Endothelial cell of umbilical vein (primary cell): ENCODE measurements around the gene SLIRP. TPM values are rescaled to one million over a fixed set of nuclear protein-coding genes. Genes with fewer than 3 reads are reported as not detected.
"Not testable (repeated sequence)": the region's sequence is repeated elsewhere in the genome, so short reads cannot be mapped to it uniquely, and the experiment has no call there.

Experiments
- BruUV-seq: library from RNA; stranded (reverse); fragments of 400-500 nt; replicated peaks from 2 replicates; lab custom pipeline; 2021; lab: Mats Ljungman, UMichigan
- CTCF ChIA-PET: fragments of 300-600, 350-600 bp; sonication (Branson Sonifier 250); formaldehyde crosslinking; loops from one replicate; lab custom pipeline; 2021; ENCODE audit warnings: antibody characterized with exemption, inconsistent platforms; lab: Charles Lee
- POLR2A ChIA-PET: fragments of 300-600, 350-600 bp; sonication (Branson Sonifier 250); formaldehyde crosslinking; loops from one replicate; lab custom pipeline; 2021; ENCODE audit warnings: antibody characterized with exemption, inconsistent platforms; lab: Charles Lee
- DNase-seq: peaks from one replicate; pipeline ENCODE4 v3.0.0-alpha.2; 2011; ENCODE audit warnings: low read depth, low spot score
- FAIRE-seq: peaks from 2 replicates; lab custom pipeline; 2011; peaks lifted over from hg19 to GRCh38; lab: Jason Lieb, UNC
- H2AFZ ChIP-seq: 2 replicates; pipeline ENCODE4 v1.6.0; 2012; ENCODE audit warnings: low read depth, low read length, control low read depth, inconsistent platforms
- H3K27ac ChIP-seq: 2 replicates; pipeline ENCODE4 v1.5.1; 2011; ENCODE audit warnings: low read depth, mild to moderate bottlenecking, control low read depth, low read length, moderate library complexity; ENCODE audit not compliant: insufficient read depth
- H3K27me3 ChIP-seq, 2 experiments: 2 replicates each; pipeline versions ENCODE4 v1.6.0 to v1.6.1; 2011; ENCODE audit warnings: low read length in 2 of 2, mixed read lengths in 1 of 2; ENCODE audit not compliant: control insufficient read depth in 2 of 2, insufficient read depth in 2 of 2
- H3K36me3 ChIP-seq, 2 experiments: 2 replicates in 1 of 2; 3 replicates in 1 of 2; pipeline ENCODE4 v1.5.1; 2011; ENCODE audit warnings: low read length in 2 of 2, mild to moderate bottlenecking in 1 of 2, moderate library complexity in 1 of 2; ENCODE audit not compliant: control insufficient read depth in 2 of 2, insufficient read depth in 2 of 2; ENCODE audit errors: extremely low read depth in 1 of 2
- H3K4me1 ChIP-seq: 3 replicates; pipeline ENCODE4 v1.5.1; 2011; ENCODE audit warnings: mild to moderate bottlenecking, low read length; ENCODE audit not compliant: control insufficient read depth, insufficient read depth; ENCODE audit errors: extremely low read depth
- H3K4me2 ChIP-seq: 2 replicates; pipeline ENCODE4 v1.6.1; 2011; ENCODE audit warnings: low read length, control low read depth, mixed read lengths; ENCODE audit not compliant: insufficient read depth
- H3K4me3 ChIP-seq, 3 experiments: fragments of 200-600 bp in 1 of 3; sonication (generic), shearing (Covaris generic) in 1 of 3; replicated peaks in 1 of 3; 2 replicates each; pipeline ENCODE4 v1.5.1; 2011 to 2016; ENCODE audit warnings: control low read depth in 3 of 3, low read length in 3 of 3, mild to moderate bottlenecking in 2 of 3, inconsistent platforms in 1 of 3, low read depth in 1 of 3, moderate library complexity in 1 of 3; ENCODE audit not compliant: insufficient read depth in 1 of 3
- H3K79me2 ChIP-seq: 2 replicates; pipeline ENCODE4 v1.6.0; 2012; ENCODE audit warnings: low read length, inconsistent platforms; ENCODE audit not compliant: control insufficient read depth, insufficient read depth
- H3K9ac ChIP-seq: replicated peaks from 2 replicates; pipeline ENCODE3; 2011; ENCODE audit warnings: low read length, control low read depth; ENCODE audit not compliant: insufficient read depth; ENCODE audit errors: extremely low read depth
- H3K9me1 ChIP-seq: replicated peaks from 3 replicates; pipeline ENCODE4 v1.6.0; 2011; ENCODE audit warnings: mild to moderate bottlenecking, low read length; ENCODE audit not compliant: control insufficient read depth, insufficient read depth; ENCODE audit errors: extremely low read depth
- H3K9me3 ChIP-seq: replicated peaks from 2 replicates; pipeline ENCODE4 v1.5.1; 2012; ENCODE audit warnings: low read length, inconsistent platforms; ENCODE audit not compliant: control insufficient read depth, insufficient read depth
- H4K20me1 ChIP-seq: replicated peaks from 2 replicates; pipeline ENCODE3; 2011; ENCODE audit warnings: mild to moderate bottlenecking, low read length; ENCODE audit not compliant: control insufficient read depth, insufficient read depth; ENCODE audit errors: extremely low read depth
- EZH2 ChIP-seq: IDR thresholded peaks from 2 replicates; pipeline ENCODE4 v1.6.1; 2012; ENCODE audit warnings: borderline replicate concordance, low read depth, mild to moderate bottlenecking, moderate library complexity, low read length, inconsistent platforms; ENCODE audit not compliant: severe bottlenecking
- FOS ChIP-seq: IDR thresholded peaks from 2 replicates; pipeline ENCODE4 v1.6.1; 2011; ENCODE audit warnings: mild to moderate bottlenecking, low read length, moderate library complexity, borderline replicate concordance; ENCODE audit not compliant: insufficient read depth
- GATA2 ChIP-seq: IDR thresholded peaks from 2 replicates; pipeline ENCODE4 v1.7.0; 2011; ENCODE audit warnings: low read depth, mild to moderate bottlenecking, moderate library complexity, mixed read lengths, low read length; ENCODE audit not compliant: insufficient read length, insufficient read depth
- JUN ChIP-seq: IDR thresholded peaks from 2 replicates; pipeline ENCODE4 v1.6.1; 2011; ENCODE audit warnings: borderline replicate concordance, low read depth; ENCODE audit not compliant: insufficient read length, insufficient read depth
- MYC ChIP-seq: IDR thresholded peaks from one replicate; pipeline ENCODE4 v1.6.1; 2011; ENCODE audit warnings: mild to moderate bottlenecking, low read depth, low read length
- POLR2A ChIP-seq: IDR thresholded peaks from 2 replicates; pipeline ENCODE4 v1.6.1; 2012; ENCODE audit warnings: low read depth, mild to moderate bottlenecking, control low read depth, low read length
- POLR2AphosphoS5 ChIP-seq: IDR thresholded peaks from 2 replicates; pipeline ENCODE4 v1.6.1; 2012; ENCODE audit warnings: low read depth, mild to moderate bottlenecking, control low read depth, low read length, moderate library complexity; ENCODE audit not compliant: insufficient read depth
- dilution Hi-C: fragments of 300-500 bp; cut with MboI; formaldehyde crosslinking; loops from one replicate; pipeline ENCODE4 v1.15.0; 2019; ENCODE audit warnings: low sequenced_read_pairs; ENCODE audit not compliant: extremely low pct_ligation_motif_present
- intact Hi-C: fragments of 100-400 bp; cut with micrococcal nuclease; formaldehyde crosslinking; loops from one replicate; pipeline ENCODE4 v1.10.0; 2022
- polyA plus RNA-seq, 4 experiments: library from polyadenylated mRNA; depleted of rRNA in 3 of 4; stranded (reverse) in 3 of 4; unstranded in 1 of 4; fragments of >200 nt; gene quantifications; 2 replicates each; pipeline versions ENCODE4 v1.2.1 to v1.2.3, GENCODE V29; 2011 to 2012; ENCODE audit warnings: missing spikeins in 1 of 4
- total RNA-seq: library from RNA; stranded (reverse); gene quantifications from 2 replicates; pipeline ENCODE4 v1.2.3, GENCODE V29; 2021
- TF ChIP-seq, protein P1 (sequence below): IDR thresholded peaks from 2 replicates; pipeline ENCODE4 v1.6.1; 2011; ENCODE audit not compliant: insufficient read depth, insufficient read length
- TF ChIP-seq, protein P2 (sequence below), 2 donors: IDR thresholded peaks; 1 replicate in 1 of 2; 2 replicates in 1 of 2; pipeline ENCODE4 v1.5.1; 2011; ENCODE audit warnings: low read length in 2 of 2, mild to moderate bottlenecking in 2 of 2, moderate library complexity in 2 of 2, control low read depth in 1 of 2, inconsistent platforms in 1 of 2, low read depth in 1 of 2; ENCODE audit not compliant: insufficient read depth in 1 of 2; ENCODE audit errors: extremely low read depth in 1 of 2

Gene SLIRP
- total and polyA plus RNA-seq, 2 donors (not counting 3 experiments of a cell fraction or from before 2014, with no cell fraction given) = 144 to 160 TPM

DNA sequence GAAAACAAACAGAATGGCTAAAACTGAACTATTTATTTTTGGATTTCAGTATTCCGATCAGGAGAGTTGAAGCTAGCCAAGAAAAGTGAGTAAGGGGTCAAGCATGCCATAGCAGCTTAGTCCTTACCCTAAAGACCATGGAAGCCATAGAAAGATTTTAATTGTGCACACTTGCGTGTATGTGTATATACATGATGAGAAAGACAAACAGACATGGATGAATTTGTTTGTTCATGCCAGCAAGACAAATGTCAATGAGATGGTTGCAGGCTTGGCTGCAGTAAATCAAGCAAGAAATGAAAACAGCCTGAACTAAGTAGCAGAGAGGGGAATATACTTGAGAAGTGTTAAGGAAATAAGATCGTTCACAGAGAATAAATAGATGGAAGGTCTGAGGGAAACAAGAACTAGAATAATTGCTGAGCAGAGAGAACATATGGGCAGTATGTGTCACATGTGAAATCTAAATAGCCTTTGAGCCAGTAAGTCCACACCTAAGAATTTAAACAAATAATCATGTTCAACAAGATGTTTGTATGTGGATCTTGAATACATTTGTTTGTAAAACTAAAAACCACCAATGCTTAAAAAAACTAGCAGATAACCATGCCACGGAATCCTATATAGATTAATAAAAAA, 38.3 kb downstream of the SLIRP start:
- POLR2A ChIA-PET = no interaction called here

DNA sequence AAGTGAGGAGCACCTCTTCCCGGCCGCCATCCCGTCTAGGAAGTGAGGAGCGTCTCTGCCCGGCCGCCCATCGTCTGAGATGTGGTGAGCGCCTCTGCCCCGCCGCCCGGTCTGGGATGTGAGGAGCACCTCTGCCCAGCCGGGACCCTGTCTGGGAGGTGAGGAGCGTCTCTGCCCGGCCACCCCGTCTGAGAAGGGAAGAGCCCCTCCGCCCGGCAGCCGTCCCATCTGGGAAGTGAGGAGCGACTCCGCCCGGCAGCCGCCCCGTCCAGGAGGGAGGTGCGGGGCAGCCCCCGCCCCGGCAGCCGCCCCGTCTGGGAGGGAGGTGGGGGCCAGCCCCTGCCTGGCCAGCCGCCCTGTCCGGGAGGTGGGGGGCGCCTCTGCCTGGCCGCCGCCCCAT, 39.5 kb downstream of the SLIRP start:
- H3K9me1 ChIP-seq, H3K27me3 ChIP-seq, H4K20me1 ChIP-seq, H3K4me1 ChIP-seq, H3K4me3 ChIP-seq, DNase-seq, H3K9ac ChIP-seq, H3K9me3 ChIP-seq, dilution Hi-C loops, H3K27ac ChIP-seq, BruUV-seq, FAIRE-seq, H3K4me2 ChIP-seq, POLR2A ChIA-PET, H2AFZ ChIP-seq, intact Hi-C loops: not testable (repeated sequence)
- Histone ChIP-seq H3K36me3 (peaks cover 7 to 11% of the 10 kb centered on the region in 2 experiments), H3K79me2 (peaks cover 29% of the 10 kb centered on the region)
- CTCF ChIA-PET = interaction anchor here (0.6 kb wide), 1 partner anchor 328 kb away, joined by 3 read pairs; no protein-coding TSS in a partner anchor

More for the DNA sequence above, 38.3 kb downstream of the SLIRP start:
- no peak for TF ChIP-seq MYC
- TF ChIP-seq POLR2A = no peak
- TF ChIP-seq, protein P1, sequence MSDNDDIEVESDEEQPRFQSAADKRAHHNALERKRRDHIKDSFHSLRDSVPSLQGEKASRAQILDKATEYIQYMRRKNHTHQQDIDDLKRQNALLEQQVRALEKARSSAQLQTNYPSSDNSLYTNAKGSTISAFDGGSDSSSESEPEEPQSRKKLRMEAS = no peak
- TF ChIP-seq POLR2AphosphoS5 = no peak
- TF ChIP-seq JUN = no peak
- TF ChIP-seq EZH2 = no peak
- no peak for TF ChIP-seq GATA2
- TF ChIP-seq FOS = no peak
- TF ChIP-seq, protein P2, sequence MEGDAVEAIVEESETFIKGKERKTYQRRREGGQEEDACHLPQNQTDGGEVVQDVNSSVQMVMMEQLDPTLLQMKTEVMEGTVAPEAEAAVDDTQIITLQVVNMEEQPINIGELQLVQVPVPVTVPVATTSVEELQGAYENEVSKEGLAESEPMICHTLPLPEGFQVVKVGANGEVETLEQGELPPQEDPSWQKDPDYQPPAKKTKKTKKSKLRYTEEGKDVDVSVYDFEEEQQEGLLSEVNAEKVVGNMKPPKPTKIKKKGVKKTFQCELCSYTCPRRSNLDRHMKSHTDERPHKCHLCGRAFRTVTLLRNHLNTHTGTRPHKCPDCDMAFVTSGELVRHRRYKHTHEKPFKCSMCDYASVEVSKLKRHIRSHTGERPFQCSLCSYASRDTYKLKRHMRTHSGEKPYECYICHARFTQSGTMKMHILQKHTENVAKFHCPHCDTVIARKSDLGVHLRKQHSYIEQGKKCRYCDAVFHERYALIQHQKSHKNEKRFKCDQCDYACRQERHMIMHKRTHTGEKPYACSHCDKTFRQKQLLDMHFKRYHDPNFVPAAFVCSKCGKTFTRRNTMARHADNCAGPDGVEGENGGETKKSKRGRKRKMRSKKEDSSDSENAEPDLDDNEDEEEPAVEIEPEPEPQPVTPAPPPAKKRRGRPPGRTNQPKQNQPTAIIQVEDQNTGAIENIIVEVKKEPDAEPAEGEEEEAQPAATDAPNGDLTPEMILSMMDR (IDR thresholded peaks at IDR 0.05; ENCODE audit: extremely low read depth in 1 of 2, insufficient read depth in 1 of 2, low read depth in 1 of 2, low read length in 2 of 2) = no peak
- H3K27me3 ChIP-seq = no peaks in the 10 kb centered on the region
- H3K79me2 ChIP-seq = peaks cover 26% of the 10 kb centered on the region
- no peaks in the 10 kb centered on the region for H3K9me3 ChIP-seq
- no peak for DNase-seq
- H3K4me1 ChIP-seq = no peaks in the 10 kb centered on the region
- FAIRE-seq = no peak
- dilution Hi-C loops (no loop called here), intact Hi-C loops (no loop called here)
- no peak overlapping the region for H3K4me2 ChIP-seq
- H2AFZ ChIP-seq = no peak overlapping the region
- H3K36me3 ChIP-seq = peaks cover 7 to 11% of the 10 kb centered on the region in 2 experiments
- no peaks in the 10 kb centered on the region for H3K9me1 ChIP-seq
- no peak overlapping the region for H3K9ac ChIP-seq
- H4K20me1 ChIP-seq = peaks cover 1% of the 10 kb centered on the region
- no peak overlapping the region for H3K4me3 ChIP-seq
- no TSS peak for BruUV-seq
- no peak overlapping the region for H3K27ac ChIP-seq
- CTCF ChIA-PET = interaction anchor here (1.0 kb wide), 1 partner anchor 8 kb away, joined by 3 read pairs; no protein-coding TSS in a partner anchor
